ENCODE data around the gene GPR25.
"Not testable (repeated sequence)": the region's sequence is repeated elsewhere in the genome, so short reads cannot be mapped to it uniquely, and the experiment has no call there.

The GPR25 gene

GRCh38 chr1:200911936-200912335, 39.2 kb downstream of the GPR25 start:
- not testable (repeated sequence) for DNase-seq (ENCODE audit: low read depth)

- DNase-seq (ENCODE audit: low read depth): no peak
Observed at GRCh38 chr1:200912737-200913407, 40.1 kb downstream of the GPR25 start.

GRCh38 chr1:200916152-200916551, 43.4 kb downstream of the GPR25 start:
- DNase-seq (ENCODE audit: low read depth): no peak

- no peak for DNase-seq (ENCODE audit: low read depth)
Observed at GRCh38 chr1:200916681-200917080, 43.9 kb downstream of the GPR25 start.

- DNase-seq (ENCODE audit: low read depth): no peak
Observed at GRCh38 chr1:200917291-200917817, 44.6 kb downstream of the GPR25 start.

GRCh38 chr1:200918006-200918405, 45.2 kb downstream of the GPR25 start:
- DNase-seq (ENCODE audit: low read depth): no peak

- DNase-seq (ENCODE audit: low read depth): no peak
Observed at GRCh38 chr1:200919386-200919785, 46.6 kb downstream of the GPR25 start.

- no peak for DNase-seq (ENCODE audit: low read depth)
Observed at GRCh38 chr1:200921571-200922110, 48.9 kb downstream of the GPR25 start.

- no peak for DNase-seq (ENCODE audit: low read depth)
Observed at GRCh38 chr1:200922406-200922805, 49.6 kb downstream of the GPR25 start.

- no peak for DNase-seq (ENCODE audit: low read depth)
Observed at GRCh38 chr1:200923601-200924000, 50.8 kb downstream of the GPR25 start.
